ENCODE results near the gene SH3PXD2A.

GRCh38 chr10:103872137-103872931, 17.0 kb upstream of the SH3PXD2A start:
- no peak for TF ChIP-seq CTCF (conservative IDR thresholded peaks at IDR 0.05)
- TF ChIP-seq ZFX (IDR thresholded peaks at IDR 0.05): no peak

Measured in C4-2B (cell line).